ENCODE results near the gene GRB14. TPM values are rescaled to one million over a fixed set of nuclear protein-coding genes. Genes with fewer than 3 reads are reported as not detected.
A peak's percentile ranks its signal among the peaks of the same experiment; 100 is the strongest.

The GRB14 gene
- total RNA-seq (2014; rRNA removed; shearing (Covaris generic)), result not detected in 2 replicates
- total RNA-seq (2022), result not detected in 2 replicates
- percentile 8 among the genes with signal in this experiment for Bru-seq, nascent RNA
- percentile 11 among the genes with signal in this experiment for BruChase-seq, experiment 1, labeled RNA remaining after a 6-hour chase
- BruChase-seq, experiment 2, labeled RNA remaining after a 2-hour chase, result percentile 21 among the genes with signal in this experiment
- long read RNA-seq, result 0 reads

- H2AFZ ChIP-seq (ENCODE audit: low read length), result no peak within 1 kb of the TSS
- POLR2A ChIA-PET, result no interaction called here
- H3K27ac ChIP-seq (ENCODE audit: low read depth, low read length, poor library complexity, severe bottlenecking), result no peak within 1 kb of the TSS
- no peaks in the 10 kb centered on the region for H3K36me3 ChIP-seq (ENCODE audit: insufficient read depth, low read length)
- H3K79me2 ChIP-seq (ENCODE audit: insufficient read depth, low read depth, low read length), result no peaks in the 10 kb centered on the region
- no peaks in the 10 kb centered on the region for H3K4me1 ChIP-seq (ENCODE audit: insufficient read depth, low read length, poor library complexity, severe bottlenecking)
- BruUV-seq (replicated peaks), result no TSS peak
- H3K4me2 ChIP-seq (ENCODE audit: low read length), result no peak within 1 kb of the TSS
- no peak for DNase-seq (ENCODE audit: low spot score)
- H3K4me3 ChIP-seq (ENCODE audit: low read depth, low read length, poor library complexity, severe bottlenecking), result no peak within 1 kb of the TSS
- CTCF ChIA-PET (ENCODE audit: unreplicated experiment), result no interaction called here
- TF ChIP-seq EZH2phosphoT487 (IDR thresholded peaks at IDR 0.05; ENCODE audit: borderline replicate concordance, low read depth, low read length) (no peak), CTCF (conservative IDR thresholded peaks at IDR 0.05; ENCODE audit: low read length) (no peak)
- intact Hi-C loops (cut with micrococcal nuclease; ENCODE audit: unreplicated experiment), result no loop called here
- H3K9me3 ChIP-seq (ENCODE audit: low read length), result no peaks in the 10 kb centered on the region
- H3K9me2 ChIP-seq (ENCODE audit: insufficient read depth, low read length), result no peaks in the 10 kb centered on the region
- no peaks in the 10 kb centered on the region for H4K20me1 ChIP-seq (ENCODE audit: insufficient read depth, low read length)
Observed at GRCh38 chr2:164620873-164621763, at the start of gene GRB14. Gene GRB14 (minus strand): TSS chr2:164621482. CDS start chr2:164621309, 173 bp downstream.

- H3K4me3 ChIP-seq (ENCODE audit: low read depth, low read length, poor library complexity, severe bottlenecking), result no peak overlapping the region
- intact Hi-C loops (cut with micrococcal nuclease; ENCODE audit: unreplicated experiment), result no loop called here
- no peaks in the 10 kb centered on the region for H3K9me2 ChIP-seq (ENCODE audit: insufficient read depth, low read length)
- BruUV-seq (replicated peaks), result no TSS peak
- no peak overlapping the region for H3K4me2 ChIP-seq (ENCODE audit: low read length)
- CTCF ChIA-PET (ENCODE audit: unreplicated experiment), result no interaction called here
- H3K36me3 ChIP-seq (ENCODE audit: insufficient read depth, low read length), result no peaks in the 10 kb centered on the region
- H3K9me3 ChIP-seq (ENCODE audit: low read length), result no peaks in the 10 kb centered on the region
- DNase-seq (ENCODE audit: low spot score), result no peak
- no peaks in the 10 kb centered on the region for H4K20me1 ChIP-seq (ENCODE audit: insufficient read depth, low read length)
- no peak for TF ChIP-seq EZH2phosphoT487 (IDR thresholded peaks at IDR 0.05; ENCODE audit: borderline replicate concordance, low read depth, low read length)
- no peak for TF ChIP-seq CTCF (conservative IDR thresholded peaks at IDR 0.05; ENCODE audit: low read length)
- POLR2A ChIA-PET, result no interaction called here
- no peaks in the 10 kb centered on the region for H3K79me2 ChIP-seq (ENCODE audit: insufficient read depth, low read depth, low read length)
- H2AFZ ChIP-seq (ENCODE audit: low read length), result no peak overlapping the region
- H3K4me1 ChIP-seq (ENCODE audit: insufficient read depth, low read length, poor library complexity, severe bottlenecking), result no peaks in the 10 kb centered on the region
- no peak overlapping the region for H3K27ac ChIP-seq (ENCODE audit: low read depth, low read length, poor library complexity, severe bottlenecking)
Observed at GRCh38 chr2:164669291-164669690, 48.0 kb upstream of the GRB14 start.

- BruUV-seq (replicated peaks), result no TSS peak
- Histone ChIP-seq H3K4me2 (ENCODE audit: low read length) (no peak overlapping the region), H3K27ac (ENCODE audit: low read depth, low read length, poor library complexity, severe bottlenecking) (no peak overlapping the region), H3K79me2 (ENCODE audit: insufficient read depth, low read depth, low read length) (no peaks in the 10 kb centered on the region), H2AFZ (ENCODE audit: low read length) (no peak overlapping the region), H3K9me3 (ENCODE audit: low read length) (no peaks in the 10 kb centered on the region), H3K36me3 (ENCODE audit: insufficient read depth, low read length) (no peaks in the 10 kb centered on the region), H3K4me1 (ENCODE audit: insufficient read depth, low read length, poor library complexity, severe bottlenecking) (no peaks in the 10 kb centered on the region), H4K20me1 (ENCODE audit: insufficient read depth, low read length) (no peaks in the 10 kb centered on the region), H3K9me2 (ENCODE audit: insufficient read depth, low read length) (no peaks in the 10 kb centered on the region), H3K4me3 (ENCODE audit: low read depth, low read length, poor library complexity, severe bottlenecking) (no peak overlapping the region)
- intact Hi-C loops (cut with micrococcal nuclease; ENCODE audit: unreplicated experiment), result no loop called here
- ChIA-PET CTCF (ENCODE audit: unreplicated experiment) (no interaction called here), POLR2A (interaction anchor here (0.6 kb wide), 2 partner anchors 229 to 992 kb away, joined by 3 to 4 read pairs; no protein-coding TSS in a partner anchor)
- no peak for DNase-seq (ENCODE audit: low spot score)
- TF ChIP-seq CTCF (conservative IDR thresholded peaks at IDR 0.05; ENCODE audit: low read length), result no peak
- no peak for TF ChIP-seq EZH2phosphoT487 (IDR thresholded peaks at IDR 0.05; ENCODE audit: borderline replicate concordance, low read depth, low read length)
Observed at GRCh38 chr2:164667566-164667965, 46.3 kb upstream of the GRB14 start.
